SK-N-SH treated with all-trans-retinoic acid at 6 μM for 48 hours (cell line): ENCODE results near the gene FAM120A.

ENCODE experiments used
- CSRNP3 ChIP-seq: fragments of 250-450 bp; sonication (Bioruptor Pico); IDR thresholded peaks from 2 replicates; pipeline ENCODE4 v1.5.1; 2021; ENCODE audit warnings: mild to moderate bottlenecking, moderate library complexity
- OSR1 ChIP-seq: fragments of 250-450 bp; sonication (Bioruptor Pico); IDR thresholded peaks from 2 replicates; pipeline ENCODE4 v1.8.0; 2022; ENCODE audit warnings: moderate library complexity, mild to moderate bottlenecking, inconsistent platforms
- PATZ1 ChIP-seq: fragments of 250-450 bp; sonication (Bioruptor Pico); IDR thresholded peaks from 2 replicates; pipeline ENCODE4 v1.8.0; 2020; ENCODE audit warnings: mild to moderate bottlenecking, moderate library complexity, borderline replicate concordance
- RARB ChIP-seq: fragments of 250-450 bp; sonication (Bioruptor Pico); IDR thresholded peaks from 2 replicates; pipeline ENCODE4 v1.8.0; 2021; ENCODE audit warnings: mild to moderate bottlenecking, moderate library complexity
- SNAI2 ChIP-seq: fragments of 250-450 bp; sonication (Bioruptor Pico); IDR thresholded peaks from 2 replicates; pipeline ENCODE4 v1.5.0; 2020; ENCODE audit warnings: mild to moderate bottlenecking, moderate library complexity
- ZFP3 ChIP-seq: fragments of 250-450 bp; sonication (Bioruptor Pico); IDR thresholded peaks from 2 replicates; pipeline ENCODE4 v1.5.0; 2020; ENCODE audit warnings: mild to moderate bottlenecking, moderate library complexity
- ZNF8 ChIP-seq: fragments of 450-650 bp; formaldehyde crosslinking; IDR thresholded peaks from 2 replicates; pipeline ENCODE4 v1.5.0; 2020; ENCODE audit warnings: mild to moderate bottlenecking, moderate library complexity
- TF ChIP-seq, protein P1 (sequence below): fragments of 250-450 bp; sonication (Bioruptor Pico); IDR thresholded peaks from 2 replicates; pipeline ENCODE4 v1.8.0; 2021; ENCODE audit warnings: low read depth, mild to moderate bottlenecking, moderate library complexity, borderline replicate concordance

DNA sequence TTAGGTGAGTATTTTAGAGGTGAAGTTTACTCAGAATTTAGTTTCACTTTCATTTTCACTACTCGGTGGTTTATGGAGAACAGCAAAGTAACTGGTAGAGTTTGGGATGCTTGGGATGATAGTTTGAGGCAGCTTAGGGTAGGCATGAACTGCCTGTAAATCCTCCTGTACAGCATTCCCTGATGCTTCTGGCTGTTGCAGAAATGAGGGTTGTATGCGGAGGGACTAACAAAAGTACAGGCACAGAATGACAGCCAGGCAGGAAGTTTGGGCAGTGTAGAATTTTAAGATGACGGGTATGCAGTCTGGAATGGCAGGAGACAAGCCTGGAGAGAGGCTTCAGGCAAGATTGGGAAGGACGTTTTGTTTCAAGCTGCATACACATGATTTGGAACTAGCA, 49.9 kb downstream of the FAM120A start:
- TF ChIP-seq CSRNP3 (CRISPR knock-in tag) (no peak), SNAI2 (no peak), PATZ1 (CRISPR knock-in tag) (no peak), ZNF8 (CRISPR knock-in tag) (no peak), RARB (CRISPR knock-in tag) (no peak), ZFP3 (no peak), OSR1 (no peak)
- TF ChIP-seq, protein P1, sequence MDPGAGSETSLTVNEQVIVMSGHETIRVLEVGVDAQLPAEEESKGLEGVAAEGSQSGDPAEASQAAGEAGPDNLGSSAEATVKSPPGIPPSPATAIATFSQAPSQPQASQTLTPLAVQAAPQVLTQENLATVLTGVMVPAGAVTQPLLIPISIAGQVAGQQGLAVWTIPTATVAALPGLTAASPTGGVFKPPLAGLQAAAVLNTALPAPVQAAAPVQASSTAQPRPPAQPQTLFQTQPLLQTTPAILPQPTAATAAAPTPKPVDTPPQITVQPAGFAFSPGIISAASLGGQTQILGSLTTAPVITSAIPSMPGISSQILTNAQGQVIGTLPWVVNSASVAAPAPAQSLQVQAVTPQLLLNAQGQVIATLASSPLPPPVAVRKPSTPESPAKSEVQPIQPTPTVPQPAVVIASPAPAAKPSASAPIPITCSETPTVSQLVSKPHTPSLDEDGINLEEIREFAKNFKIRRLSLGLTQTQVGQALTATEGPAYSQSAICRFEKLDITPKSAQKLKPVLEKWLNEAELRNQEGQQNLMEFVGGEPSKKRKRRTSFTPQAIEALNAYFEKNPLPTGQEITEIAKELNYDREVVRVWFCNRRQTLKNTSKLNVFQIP (CRISPR knock-in tag), result no peak
